Measurements from ENCODE around the gene KY. TPM values are rescaled to one million over a fixed set of nuclear protein-coding genes. Genes with fewer than 3 reads are reported as not detected.

Gene KY
- total RNA-seq, 1 donor from 2014 or later, result not detected

- TF ChIP-seq, protein P1, sequence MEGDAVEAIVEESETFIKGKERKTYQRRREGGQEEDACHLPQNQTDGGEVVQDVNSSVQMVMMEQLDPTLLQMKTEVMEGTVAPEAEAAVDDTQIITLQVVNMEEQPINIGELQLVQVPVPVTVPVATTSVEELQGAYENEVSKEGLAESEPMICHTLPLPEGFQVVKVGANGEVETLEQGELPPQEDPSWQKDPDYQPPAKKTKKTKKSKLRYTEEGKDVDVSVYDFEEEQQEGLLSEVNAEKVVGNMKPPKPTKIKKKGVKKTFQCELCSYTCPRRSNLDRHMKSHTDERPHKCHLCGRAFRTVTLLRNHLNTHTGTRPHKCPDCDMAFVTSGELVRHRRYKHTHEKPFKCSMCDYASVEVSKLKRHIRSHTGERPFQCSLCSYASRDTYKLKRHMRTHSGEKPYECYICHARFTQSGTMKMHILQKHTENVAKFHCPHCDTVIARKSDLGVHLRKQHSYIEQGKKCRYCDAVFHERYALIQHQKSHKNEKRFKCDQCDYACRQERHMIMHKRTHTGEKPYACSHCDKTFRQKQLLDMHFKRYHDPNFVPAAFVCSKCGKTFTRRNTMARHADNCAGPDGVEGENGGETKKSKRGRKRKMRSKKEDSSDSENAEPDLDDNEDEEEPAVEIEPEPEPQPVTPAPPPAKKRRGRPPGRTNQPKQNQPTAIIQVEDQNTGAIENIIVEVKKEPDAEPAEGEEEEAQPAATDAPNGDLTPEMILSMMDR (IDR thresholded peaks at IDR 0.05), result no peak
- Mint-ChIP-seq H3K9me3 (ENCODE audit: unreplicated experiment) (no peaks in the 10 kb centered on the region), H3K27me3 (ENCODE audit: unreplicated experiment) (peaks cover 3% of the 10 kb centered on the region), H3K4me1 (ENCODE audit: unreplicated experiment) (no peaks in the 10 kb centered on the region), H3K27ac (ENCODE audit: unreplicated experiment) (no peak overlapping the region), H3K4me3 (ENCODE audit: unreplicated experiment) (no peak overlapping the region), H3K36me3 (ENCODE audit: unreplicated experiment) (no peaks in the 10 kb centered on the region)
- peak; percentile 44 for DNase-seq (ENCODE audit: extremely low spot score, unreplicated experiment)
Measured at GRCh38 chr3:134614955-134615354, 35.9 kb downstream of the KY start.

- H3K4me3 Mint-ChIP-seq (ENCODE audit: unreplicated experiment), result no peak overlapping the region
- H3K27me3 Mint-ChIP-seq (ENCODE audit: unreplicated experiment), result peaks cover 11% of the 10 kb centered on the region
- no peaks in the 10 kb centered on the region for H3K36me3 Mint-ChIP-seq (ENCODE audit: unreplicated experiment)
- DNase-seq (ENCODE audit: extremely low spot score, unreplicated experiment), result peak; percentile 68
- no peaks in the 10 kb centered on the region for H3K9me3 Mint-ChIP-seq (ENCODE audit: unreplicated experiment)
- TF ChIP-seq, protein P1 (IDR thresholded peaks at IDR 0.05), result no peak
- no peaks in the 10 kb centered on the region for H3K4me1 Mint-ChIP-seq (ENCODE audit: unreplicated experiment)
- no peak overlapping the region for H3K27ac Mint-ChIP-seq (ENCODE audit: unreplicated experiment)
Measured at GRCh38 chr3:134613006-134613520, 37.8 kb downstream of the KY start.

DNA sequence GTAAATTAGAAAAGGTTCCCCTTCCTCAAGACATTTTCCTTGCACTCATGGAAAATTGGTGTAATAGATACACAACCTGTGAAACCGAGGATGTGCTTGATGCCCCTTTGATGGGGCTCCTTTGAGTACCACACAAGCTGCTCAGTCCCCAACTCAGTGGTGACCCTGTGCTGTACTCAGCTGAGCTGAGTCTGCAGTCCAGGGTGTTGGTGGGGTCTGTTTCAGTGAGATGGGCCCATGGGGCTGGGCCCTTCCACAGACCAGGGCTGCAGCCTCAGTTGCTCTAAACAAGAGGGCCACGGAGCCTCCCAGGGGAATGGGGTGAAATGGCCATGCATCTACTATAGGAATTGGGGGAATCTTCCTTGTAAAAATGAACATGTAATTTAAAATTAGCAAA lies 39.3 kb downstream of the KY start:
- Mint-ChIP-seq H3K36me3 (ENCODE audit: unreplicated experiment) (no peaks in the 10 kb centered on the region), H3K4me3 (ENCODE audit: unreplicated experiment) (no peak overlapping the region), H3K27me3 (ENCODE audit: unreplicated experiment) (peaks cover 12% of the 10 kb centered on the region), H3K9me3 (ENCODE audit: unreplicated experiment) (no peaks in the 10 kb centered on the region), H3K27ac (ENCODE audit: unreplicated experiment) (no peak overlapping the region), H3K4me1 (ENCODE audit: unreplicated experiment) (no peaks in the 10 kb centered on the region)
- DNase-seq (ENCODE audit: extremely low spot score, unreplicated experiment), result peak; percentile 64
- TF ChIP-seq, protein P1 (IDR thresholded peaks at IDR 0.05), result no peak

GRCh38 chr3:134610432-134611385 lies 40.1 kb downstream of the KY start:
- Mint-ChIP-seq H3K4me1 (ENCODE audit: unreplicated experiment) (no peaks in the 10 kb centered on the region), H3K4me3 (ENCODE audit: unreplicated experiment) (no peak overlapping the region), H3K9me3 (ENCODE audit: unreplicated experiment) (no peaks in the 10 kb centered on the region), H3K27ac (ENCODE audit: unreplicated experiment) (no peak overlapping the region), H3K27me3 (ENCODE audit: unreplicated experiment) (peaks cover 19% of the 10 kb centered on the region), H3K36me3 (ENCODE audit: unreplicated experiment) (no peaks in the 10 kb centered on the region)
- peak; percentile 70 for DNase-seq (ENCODE audit: extremely low spot score, unreplicated experiment)
- TF ChIP-seq, protein P1 (IDR thresholded peaks at IDR 0.05), result no peak

DNA sequence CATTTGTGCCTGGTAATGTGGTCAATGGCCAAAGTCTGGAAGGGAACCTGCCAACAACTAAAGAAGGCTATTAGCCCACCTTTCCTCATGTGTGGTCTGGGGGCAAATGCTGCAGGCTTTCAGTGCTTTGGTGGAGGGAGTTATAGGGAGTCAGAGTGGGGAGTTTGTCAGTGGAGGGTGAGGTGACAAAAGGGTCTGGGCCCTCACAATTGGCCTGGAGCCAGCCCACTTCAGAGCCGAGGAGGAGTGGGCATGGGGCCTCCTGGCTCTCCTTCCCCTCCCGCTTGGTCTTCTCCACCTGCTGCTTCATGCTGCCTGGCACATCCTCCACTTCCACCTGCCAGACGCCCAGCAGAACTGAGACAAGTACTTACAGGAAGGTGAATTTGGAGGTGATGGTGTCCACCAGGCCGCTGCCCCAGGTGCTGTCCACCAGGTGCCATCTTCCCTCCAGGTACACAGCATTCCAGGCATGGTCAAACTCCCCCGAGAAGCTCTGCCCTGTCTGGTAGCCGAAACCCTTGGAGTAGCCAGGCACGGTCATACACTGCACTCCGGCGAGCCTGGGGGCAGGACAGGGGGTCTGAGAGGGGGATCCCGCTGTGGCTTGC lies 40.9 kb downstream of the KY start:
- Mint-ChIP-seq H3K4me3 (ENCODE audit: unreplicated experiment) (no peak overlapping the region), H3K27ac (ENCODE audit: unreplicated experiment) (no peak overlapping the region), H3K27me3 (ENCODE audit: unreplicated experiment) (peaks cover 23% of the 10 kb centered on the region), H3K9me3 (ENCODE audit: unreplicated experiment) (no peaks in the 10 kb centered on the region), H3K36me3 (ENCODE audit: unreplicated experiment) (no peaks in the 10 kb centered on the region), H3K4me1 (ENCODE audit: unreplicated experiment) (no peaks in the 10 kb centered on the region)
- DNase-seq (ENCODE audit: extremely low spot score, unreplicated experiment), result peak; percentile 76
- TF ChIP-seq, protein P1 (IDR thresholded peaks at IDR 0.05), result no peak

Measured in osteocyte (in vitro differentiated cells).